ENCODE measurements around the gene TRIO. TPM values are rescaled to one million over a fixed set of nuclear protein-coding genes. Genes with fewer than 3 reads are reported as not detected.

Gene TRIO
- total RNA-seq, 6 experiments from 2014 or later = 167 to 219 (median 190) TPM

DNA sequence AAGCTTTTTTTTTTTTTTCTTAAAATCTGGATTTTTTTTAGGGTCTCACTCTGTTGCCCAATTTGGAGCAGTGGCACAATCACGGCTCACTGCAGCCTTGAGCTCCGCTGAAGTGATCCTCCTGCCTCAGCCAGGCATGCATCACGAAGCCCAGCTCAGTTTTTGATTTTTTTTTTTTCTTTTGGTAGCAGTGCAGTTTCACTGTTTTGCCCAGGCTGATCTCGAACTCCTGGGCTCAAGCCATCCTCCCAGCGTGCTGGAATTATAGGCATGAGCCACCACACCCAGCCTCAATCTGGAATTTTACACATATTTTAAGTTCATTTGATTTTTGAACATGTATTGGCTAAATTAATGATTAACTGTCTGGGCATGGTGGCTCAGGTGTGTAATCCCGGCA lies 36.3 kb downstream of the TRIO start:
- H3K9me3 Mint-ChIP-seq = no peaks in the 10 kb centered on the region
- H3K4me3 Mint-ChIP-seq = peak overlapping the region; percentile 79
- H3K27ac Mint-ChIP-seq = peak overlapping the region; percentile 95
- peaks cover 86% of the 10 kb centered on the region for H3K4me1 Mint-ChIP-seq (ENCODE audit: low read depth)
- peaks cover 22% of the 10 kb centered on the region for H3K36me3 Mint-ChIP-seq (ENCODE audit: low read depth)
- DNase-seq = no peak
- TF ChIP-seq, protein P1, sequence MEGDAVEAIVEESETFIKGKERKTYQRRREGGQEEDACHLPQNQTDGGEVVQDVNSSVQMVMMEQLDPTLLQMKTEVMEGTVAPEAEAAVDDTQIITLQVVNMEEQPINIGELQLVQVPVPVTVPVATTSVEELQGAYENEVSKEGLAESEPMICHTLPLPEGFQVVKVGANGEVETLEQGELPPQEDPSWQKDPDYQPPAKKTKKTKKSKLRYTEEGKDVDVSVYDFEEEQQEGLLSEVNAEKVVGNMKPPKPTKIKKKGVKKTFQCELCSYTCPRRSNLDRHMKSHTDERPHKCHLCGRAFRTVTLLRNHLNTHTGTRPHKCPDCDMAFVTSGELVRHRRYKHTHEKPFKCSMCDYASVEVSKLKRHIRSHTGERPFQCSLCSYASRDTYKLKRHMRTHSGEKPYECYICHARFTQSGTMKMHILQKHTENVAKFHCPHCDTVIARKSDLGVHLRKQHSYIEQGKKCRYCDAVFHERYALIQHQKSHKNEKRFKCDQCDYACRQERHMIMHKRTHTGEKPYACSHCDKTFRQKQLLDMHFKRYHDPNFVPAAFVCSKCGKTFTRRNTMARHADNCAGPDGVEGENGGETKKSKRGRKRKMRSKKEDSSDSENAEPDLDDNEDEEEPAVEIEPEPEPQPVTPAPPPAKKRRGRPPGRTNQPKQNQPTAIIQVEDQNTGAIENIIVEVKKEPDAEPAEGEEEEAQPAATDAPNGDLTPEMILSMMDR (IDR thresholded peaks at IDR 0.05) = no peak
- no peaks in the 10 kb centered on the region for H3K27me3 Mint-ChIP-seq (ENCODE audit: insufficient read depth)

DNA sequence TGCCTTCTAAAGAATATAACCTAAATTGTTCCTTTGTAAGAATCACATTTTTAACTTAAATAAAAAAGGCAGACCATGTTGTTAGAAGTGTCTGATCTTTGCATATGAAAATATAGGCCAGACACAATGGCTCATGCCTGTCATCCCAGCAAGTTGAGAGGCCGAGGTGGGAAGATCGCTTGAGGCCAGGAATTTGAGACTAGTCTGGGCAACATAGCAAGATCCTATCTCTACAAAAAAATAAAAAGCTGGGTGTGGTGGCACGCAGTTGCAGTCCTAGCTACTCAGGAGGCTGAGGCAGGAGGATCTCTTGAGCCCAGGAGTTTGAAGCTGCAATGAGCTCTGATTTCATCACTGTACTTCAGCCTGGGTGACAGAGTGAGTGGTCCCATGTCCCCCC lies 37.3 kb downstream of the TRIO start:
- no peaks in the 10 kb centered on the region for H3K27me3 Mint-ChIP-seq (ENCODE audit: insufficient read depth)
- H3K36me3 Mint-ChIP-seq (ENCODE audit: low read depth) = peaks cover 21% of the 10 kb centered on the region
- peak overlapping the region; percentile 54 for H3K27ac Mint-ChIP-seq
- DNase-seq = no peak
- TF ChIP-seq, protein P1 (IDR thresholded peaks at IDR 0.05) = no peak
- no peaks in the 10 kb centered on the region for H3K9me3 Mint-ChIP-seq
- H3K4me1 Mint-ChIP-seq (ENCODE audit: low read depth) = peaks cover 86% of the 10 kb centered on the region
- H3K4me3 Mint-ChIP-seq = no peak overlapping the region; the same call in 1 of the 2 replicates

GRCh38 chr5:14181299-14181968 lies 38.3 kb downstream of the TRIO start:
- TF ChIP-seq, protein P1 (IDR thresholded peaks at IDR 0.05) = no peak
- peak overlapping the region; percentile 45; the same call in 1 of the 2 replicates for H3K4me3 Mint-ChIP-seq
- DNase-seq = no peak
- no peaks in the 10 kb centered on the region for H3K27me3 Mint-ChIP-seq (ENCODE audit: insufficient read depth)
- H3K4me1 Mint-ChIP-seq (ENCODE audit: low read depth) = peaks cover 92% of the 10 kb centered on the region
- peaks cover 21% of the 10 kb centered on the region for H3K36me3 Mint-ChIP-seq (ENCODE audit: low read depth)
- peak overlapping the region; percentile 91 for H3K27ac Mint-ChIP-seq
- H3K9me3 Mint-ChIP-seq = no peaks in the 10 kb centered on the region

- Mint-ChIP-seq H3K4me3 (peak overlapping the region; percentile 73), H3K27me3 (ENCODE audit: insufficient read depth) (no peaks in the 10 kb centered on the region), H3K27ac (peak overlapping the region; percentile 91), H3K36me3 (ENCODE audit: low read depth) (peaks cover 32% of the 10 kb centered on the region), H3K9me3 (no peaks in the 10 kb centered on the region), H3K4me1 (ENCODE audit: low read depth) (peaks cover 95% of the 10 kb centered on the region)
- TF ChIP-seq, protein P1 (IDR thresholded peaks at IDR 0.05) = no peak
- no peak for DNase-seq
Observed at GRCh38 chr5:14182761-14183160, 39.6 kb downstream of the TRIO start.

DNA sequence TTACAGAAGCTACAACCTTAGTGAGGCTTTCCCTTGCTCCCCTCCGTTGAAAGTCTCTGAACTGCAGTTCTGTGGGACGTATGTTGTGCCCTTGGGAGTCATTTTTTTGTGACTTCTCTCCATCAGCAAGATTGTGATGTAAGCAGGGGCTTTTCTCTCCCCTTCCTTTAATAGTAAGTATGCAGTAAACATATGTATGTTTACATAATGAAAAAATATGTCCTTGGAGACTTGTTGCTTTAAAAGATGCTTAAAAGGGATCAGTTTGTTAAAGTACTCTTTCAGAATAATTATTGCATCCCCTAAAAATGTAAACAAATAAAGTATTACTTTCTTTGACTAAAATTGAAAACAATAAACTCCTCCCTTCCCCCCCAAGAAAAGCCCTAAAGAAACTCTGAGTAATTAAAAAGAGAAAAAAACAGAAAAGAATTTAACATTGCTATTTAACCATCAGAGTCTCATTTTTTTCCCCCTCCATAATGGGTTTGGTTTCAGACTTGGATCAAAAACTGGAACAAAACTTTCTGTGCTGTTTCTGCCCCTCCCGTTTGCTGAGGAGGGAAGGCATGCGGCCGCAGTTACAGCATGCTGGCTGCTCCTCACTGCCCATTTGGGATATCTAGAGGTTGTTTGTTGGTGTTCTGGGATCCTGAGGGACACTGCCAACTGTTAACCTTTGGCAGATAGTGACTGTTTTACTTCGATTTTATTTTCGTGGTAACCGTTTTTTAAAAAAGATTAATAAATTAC lies 40.2 kb downstream of the TRIO start:
- no peaks in the 10 kb centered on the region for H3K9me3 Mint-ChIP-seq
- H3K27me3 Mint-ChIP-seq (ENCODE audit: insufficient read depth) = no peaks in the 10 kb centered on the region
- DNase-seq = no peak
- peak overlapping the region; percentile 91 for H3K27ac Mint-ChIP-seq
- H3K36me3 Mint-ChIP-seq (ENCODE audit: low read depth) = peaks cover 35% of the 10 kb centered on the region
- H3K4me3 Mint-ChIP-seq = peak overlapping the region; percentile 73
- H3K4me1 Mint-ChIP-seq (ENCODE audit: low read depth) = peaks cover 95% of the 10 kb centered on the region
- TF ChIP-seq, protein P1 (IDR thresholded peaks at IDR 0.05) = no peak

All from HFFc6 (cell line).